ENCODE results near the gene SLC7A8.

DNA sequence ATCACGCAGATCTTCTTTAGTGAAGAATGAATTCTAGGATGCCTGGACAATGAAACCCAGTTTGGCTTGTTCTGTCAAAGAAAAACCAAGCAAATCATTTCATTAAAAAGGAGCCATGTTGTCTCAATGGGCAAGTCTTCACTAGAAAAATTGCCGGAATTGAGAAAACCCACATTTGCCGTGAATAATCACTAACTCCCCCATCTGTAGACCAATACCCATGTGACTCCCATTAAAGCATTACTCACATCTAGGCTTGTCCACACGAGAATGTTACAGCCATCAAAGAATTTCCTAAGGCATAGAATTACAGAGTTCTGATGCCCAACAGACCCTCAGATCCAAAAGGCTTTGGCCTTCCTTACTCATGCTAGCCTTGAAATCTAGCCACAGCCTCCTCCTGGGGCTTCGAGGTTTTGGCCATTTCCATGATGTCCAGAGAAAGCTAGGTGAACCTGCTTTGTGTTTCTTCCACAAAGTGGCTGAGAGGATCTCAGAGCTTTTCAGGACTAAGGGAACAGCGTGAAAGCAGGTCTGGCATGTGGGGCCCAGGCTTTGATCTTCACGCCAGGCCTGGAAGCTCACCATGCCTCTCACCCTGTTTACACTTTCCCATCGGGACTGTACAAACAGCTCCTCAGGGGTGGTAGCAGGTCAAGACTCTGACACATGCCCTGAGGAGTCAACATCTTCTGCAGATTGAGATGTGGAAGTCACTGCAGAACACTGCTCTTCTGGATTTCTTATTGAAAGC, 12.1 kb downstream of the SLC7A8 start:
- TF ChIP-seq, protein P1, sequence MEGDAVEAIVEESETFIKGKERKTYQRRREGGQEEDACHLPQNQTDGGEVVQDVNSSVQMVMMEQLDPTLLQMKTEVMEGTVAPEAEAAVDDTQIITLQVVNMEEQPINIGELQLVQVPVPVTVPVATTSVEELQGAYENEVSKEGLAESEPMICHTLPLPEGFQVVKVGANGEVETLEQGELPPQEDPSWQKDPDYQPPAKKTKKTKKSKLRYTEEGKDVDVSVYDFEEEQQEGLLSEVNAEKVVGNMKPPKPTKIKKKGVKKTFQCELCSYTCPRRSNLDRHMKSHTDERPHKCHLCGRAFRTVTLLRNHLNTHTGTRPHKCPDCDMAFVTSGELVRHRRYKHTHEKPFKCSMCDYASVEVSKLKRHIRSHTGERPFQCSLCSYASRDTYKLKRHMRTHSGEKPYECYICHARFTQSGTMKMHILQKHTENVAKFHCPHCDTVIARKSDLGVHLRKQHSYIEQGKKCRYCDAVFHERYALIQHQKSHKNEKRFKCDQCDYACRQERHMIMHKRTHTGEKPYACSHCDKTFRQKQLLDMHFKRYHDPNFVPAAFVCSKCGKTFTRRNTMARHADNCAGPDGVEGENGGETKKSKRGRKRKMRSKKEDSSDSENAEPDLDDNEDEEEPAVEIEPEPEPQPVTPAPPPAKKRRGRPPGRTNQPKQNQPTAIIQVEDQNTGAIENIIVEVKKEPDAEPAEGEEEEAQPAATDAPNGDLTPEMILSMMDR (IDR thresholded peaks at IDR 0.05), result no peak
- no peak for TF ChIP-seq POLR2A (IDR thresholded peaks at IDR 0.05)

All from lower leg skin (tissue), 3 donors.